Thoracic aorta endothelial cell (primary cell): ENCODE measurements around the gene MRLN. TPM values are rescaled to one million over a fixed set of nuclear protein-coding genes. Genes with fewer than 3 reads are reported as not detected.

ENCODE experiments used
- total RNA-seq: library from RNA; depleted of rRNA; stranded (reverse); fragments of >200 nt; gene quantifications from 2 replicates; pipeline ENCODE4 v1.2.3, GENCODE V29; 2012

Gene MRLN
- not detected in 2 replicates for total RNA-seq

GRCh38 chr10:59753267-59753666 lies at the start of gene MRLN:
MRLN (minus strand) TSS chr10:59753455.

GRCh38 chr10:59709395-59710125 lies 43.7 kb downstream of the MRLN start, which contains the start of gene SLC16A9:
SLC16A9 (minus strand) TSS chr10:59709850; CDS start chr10:59684291, 25,559 bp downstream.

Other genes starting within 250 kb of the MRLN start
- 1.5 and 9.6 TPM in 2 replicates for gene SLC16A9, start 43.6 kb downstream of the MRLN start, total RNA-seq
- 50.7 and 63.4 TPM in 2 replicates for gene CCDC6, start 153.1 kb upstream of the MRLN start, total RNA-seq